ENCODE measurements around the gene ENKD1. TPM values are rescaled to one million over a fixed set of nuclear protein-coding genes. Genes with fewer than 3 reads are reported as not detected.

The ENKD1 gene
- total RNA-seq, 3 donors from 2014 or later: 18.6 to 21.0 (median 20.1) TPM

DNA sequence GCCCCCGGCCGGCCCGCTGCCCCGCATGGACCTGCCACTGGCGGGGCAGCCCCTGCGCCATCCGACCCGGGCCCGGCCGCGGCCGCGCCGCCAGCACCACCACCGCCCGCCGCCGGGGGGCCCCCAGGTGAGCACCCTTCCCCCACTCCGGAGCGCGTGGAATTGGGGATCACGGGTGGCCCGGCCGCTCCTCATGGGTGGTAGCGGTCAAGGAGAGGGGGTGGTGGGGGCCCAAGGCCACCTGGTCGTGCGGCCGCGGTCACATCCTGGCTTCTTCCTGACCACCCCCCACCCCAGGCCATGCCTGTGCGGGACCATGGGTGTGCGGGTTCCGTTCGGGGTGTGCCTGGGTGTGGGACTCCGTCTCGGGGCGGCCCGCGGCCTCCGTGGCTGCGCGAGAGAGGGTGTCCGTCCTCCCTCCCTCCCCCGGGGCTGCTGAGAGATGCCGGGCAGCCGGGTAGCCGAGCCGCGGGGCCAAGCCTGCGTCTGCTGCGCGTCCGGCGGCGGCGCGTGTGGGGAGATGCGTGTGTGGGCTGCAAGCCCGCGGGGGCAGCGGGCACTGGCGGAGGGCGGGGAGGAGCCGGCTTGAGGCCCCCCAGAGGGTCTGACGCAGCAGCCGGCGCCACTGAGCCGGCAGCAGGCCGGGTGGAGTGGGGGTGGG is 13.3 kb downstream of the ENKD1 start:
- H3K27me3 ChIP-seq: peaks cover 19 to 56% of the 10 kb centered on the region in 2 donors
- no peaks in the 10 kb centered on the region for H3K9me3 ChIP-seq
- intact Hi-C loops (cut with DNase I; ENCODE audit: low total_unique reads): no loop called here
- no peaks in the 10 kb centered on the region for H3K36me3 ChIP-seq
- TF ChIP-seq, protein P1, sequence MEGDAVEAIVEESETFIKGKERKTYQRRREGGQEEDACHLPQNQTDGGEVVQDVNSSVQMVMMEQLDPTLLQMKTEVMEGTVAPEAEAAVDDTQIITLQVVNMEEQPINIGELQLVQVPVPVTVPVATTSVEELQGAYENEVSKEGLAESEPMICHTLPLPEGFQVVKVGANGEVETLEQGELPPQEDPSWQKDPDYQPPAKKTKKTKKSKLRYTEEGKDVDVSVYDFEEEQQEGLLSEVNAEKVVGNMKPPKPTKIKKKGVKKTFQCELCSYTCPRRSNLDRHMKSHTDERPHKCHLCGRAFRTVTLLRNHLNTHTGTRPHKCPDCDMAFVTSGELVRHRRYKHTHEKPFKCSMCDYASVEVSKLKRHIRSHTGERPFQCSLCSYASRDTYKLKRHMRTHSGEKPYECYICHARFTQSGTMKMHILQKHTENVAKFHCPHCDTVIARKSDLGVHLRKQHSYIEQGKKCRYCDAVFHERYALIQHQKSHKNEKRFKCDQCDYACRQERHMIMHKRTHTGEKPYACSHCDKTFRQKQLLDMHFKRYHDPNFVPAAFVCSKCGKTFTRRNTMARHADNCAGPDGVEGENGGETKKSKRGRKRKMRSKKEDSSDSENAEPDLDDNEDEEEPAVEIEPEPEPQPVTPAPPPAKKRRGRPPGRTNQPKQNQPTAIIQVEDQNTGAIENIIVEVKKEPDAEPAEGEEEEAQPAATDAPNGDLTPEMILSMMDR (IDR thresholded peaks at IDR 0.05): peak in 1 of 3 donors; percentile 26
- TF ChIP-seq POLR2A (IDR thresholded peaks at IDR 0.05) (no peak), POLR2AphosphoS5 (IDR thresholded peaks at IDR 0.05) (no peak)
- peak overlapping the region; percentile 12 to 64 (median 39) for H3K4me3 ChIP-seq
- no peak overlapping the region for H3K27ac ChIP-seq
- peaks cover 0 to 11% of the 10 kb centered on the region in 2 donors for H3K4me1 ChIP-seq
- DNase-seq (ENCODE audit: low spot score in 2 of 2): no peak

DNA sequence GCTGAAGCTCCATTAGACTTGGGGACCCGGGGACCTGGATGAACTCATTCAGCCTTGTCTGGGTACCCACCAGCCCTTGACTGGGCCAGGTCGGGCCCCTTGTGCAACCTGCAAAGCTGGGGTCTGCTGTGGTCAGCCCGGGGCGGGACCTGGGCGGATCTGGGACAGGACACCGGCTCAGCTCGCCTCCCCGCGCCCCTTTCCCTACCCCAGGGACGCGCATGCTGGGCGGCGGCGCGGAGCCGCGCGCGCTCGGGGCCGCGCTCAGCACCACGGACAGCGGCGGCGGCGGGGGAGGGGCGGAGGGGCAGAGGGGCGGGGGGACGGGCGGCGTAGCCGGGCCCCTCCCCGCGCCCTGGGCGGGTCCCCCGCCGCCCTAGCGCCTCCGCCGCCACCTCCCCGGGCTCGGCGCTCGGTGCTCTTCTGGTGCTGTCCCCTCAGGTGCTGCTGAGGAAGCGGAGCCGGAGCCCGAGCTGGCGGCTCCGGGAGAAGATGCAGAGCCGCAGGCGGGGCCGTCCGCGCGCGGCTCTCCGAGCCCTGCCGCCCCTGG is 13.9 kb downstream of the ENKD1 start:
- H3K4me3 ChIP-seq: peak overlapping the region; percentile 12 to 64 (median 39)
- intact Hi-C loops (cut with DNase I; ENCODE audit: low total_unique reads): no loop called here
- H3K27me3 ChIP-seq: peaks cover 25 to 62% of the 10 kb centered on the region in 2 donors

DNA sequence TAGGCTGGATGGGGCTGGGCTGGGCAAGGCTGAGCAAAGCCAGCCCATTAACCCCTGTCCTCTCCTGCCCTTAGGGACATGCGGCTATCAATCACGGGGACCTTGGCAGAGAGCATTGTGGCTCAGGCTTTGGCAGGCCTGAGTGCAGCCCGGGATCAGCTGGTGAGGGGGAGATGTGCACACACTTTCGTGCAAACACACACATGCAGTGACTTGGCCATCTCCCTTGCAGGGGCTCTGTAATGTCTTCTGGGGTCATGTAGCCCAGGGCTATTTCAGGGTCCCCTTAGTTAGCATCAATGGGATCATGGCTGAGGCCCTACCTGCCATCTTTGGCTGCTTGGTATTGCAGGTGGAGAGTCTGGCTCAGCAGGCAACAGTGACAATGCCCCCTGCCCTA is 14.7 kb downstream of the ENKD1 start:
- Histone ChIP-seq H3K27me3 (peaks cover 28 to 70% of the 10 kb centered on the region in 2 donors), H3K9me3 (no peaks in the 10 kb centered on the region), H3K36me3 (no peaks in the 10 kb centered on the region), H3K27ac (no peak overlapping the region), H3K4me1 (peaks cover 0 to 11% of the 10 kb centered on the region in 2 donors), H3K4me3 (no peak overlapping the region)
- no peak for TF ChIP-seq POLR2A (IDR thresholded peaks at IDR 0.05)
- no peak for DNase-seq (ENCODE audit: low spot score in 2 of 2)
- intact Hi-C loops (cut with DNase I; ENCODE audit: low total_unique reads): no loop called here

More for the DNA sequence above, 13.9 kb downstream of the ENKD1 start:
- DNase-seq (ENCODE audit: low spot score in 2 of 2): no peak
- H3K27ac ChIP-seq: no peak overlapping the region
- H3K9me3 ChIP-seq: no peaks in the 10 kb centered on the region
- no peak for TF ChIP-seq POLR2AphosphoS5 (IDR thresholded peaks at IDR 0.05)
- no peak for TF ChIP-seq POLR2A (IDR thresholded peaks at IDR 0.05)
- TF ChIP-seq, protein P1 (IDR thresholded peaks at IDR 0.05): no peak
- H3K4me1 ChIP-seq: peaks cover 0 to 11% of the 10 kb centered on the region in 2 donors
- H3K36me3 ChIP-seq: no peaks in the 10 kb centered on the region

DNA sequence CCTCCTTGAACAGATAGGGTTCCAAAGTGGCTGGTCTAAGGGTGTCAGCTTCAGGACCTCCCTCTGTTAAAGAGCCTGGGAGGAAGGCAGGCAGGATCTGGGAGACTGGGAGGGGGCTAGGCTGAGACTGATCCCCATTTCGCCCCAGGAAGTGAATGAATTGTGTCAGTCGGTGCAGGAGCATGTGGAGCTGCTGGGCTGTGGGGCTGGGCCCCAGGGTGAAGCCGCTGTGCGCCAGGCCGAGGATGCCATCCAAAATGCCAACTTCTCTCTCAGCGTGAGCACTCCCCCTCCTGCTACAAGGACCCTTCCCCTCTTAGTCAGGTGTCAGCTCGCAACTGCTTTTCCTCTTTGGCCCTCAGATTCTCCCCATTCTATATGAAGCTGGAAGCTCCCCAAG is 15.5 kb downstream of the ENKD1 start:
- DNase-seq (ENCODE audit: low spot score in 2 of 2): no peak
- peaks cover 28 to 78% of the 10 kb centered on the region in 2 donors for H3K27me3 ChIP-seq

DNA sequence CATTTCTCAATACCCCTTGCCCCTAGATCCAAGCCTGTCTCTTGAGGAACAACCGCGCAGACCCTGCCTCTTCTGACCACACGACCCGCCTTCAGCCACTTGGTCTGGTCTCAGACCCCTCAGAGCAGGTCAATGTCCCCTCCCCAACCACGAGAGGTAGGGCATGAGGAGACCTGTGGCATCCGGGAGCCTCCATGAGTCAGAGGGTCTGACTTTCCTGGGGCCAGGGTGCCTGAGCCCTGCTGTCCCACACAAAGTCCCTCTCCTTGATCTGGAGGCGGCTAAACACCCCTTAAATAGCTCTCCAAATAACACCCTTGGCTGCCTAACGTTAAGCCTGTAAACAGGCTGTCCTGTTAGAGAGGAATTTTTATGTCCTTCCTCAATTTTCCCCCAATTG is 16.5 kb downstream of the ENKD1 start:
- Histone ChIP-seq H3K4me3 (peak overlapping the region in 1 of 3 donors; percentile 48), H3K27me3 (peaks cover 28 to 88% of the 10 kb centered on the region in 2 donors), H3K9me3 (no peaks in the 10 kb centered on the region), H3K4me1 (peaks cover 0 to 11% of the 10 kb centered on the region in 2 donors), H3K36me3 (no peaks in the 10 kb centered on the region), H3K27ac (no peak overlapping the region)
- intact Hi-C loops (cut with DNase I; ENCODE audit: low total_unique reads): no loop called here
- DNase-seq (ENCODE audit: low spot score in 2 of 2): no peak
- TF ChIP-seq, protein P1 (IDR thresholded peaks at IDR 0.05): no peak
- TF ChIP-seq POLR2A (IDR thresholded peaks at IDR 0.05) (no peak), POLR2AphosphoS5 (IDR thresholded peaks at IDR 0.05) (no peak)

More for the DNA sequence above, 15.5 kb downstream of the ENKD1 start:
- no peaks in the 10 kb centered on the region for H3K36me3 ChIP-seq
- intact Hi-C loops (cut with DNase I; ENCODE audit: low total_unique reads): no loop called here
- TF ChIP-seq, protein P1 (IDR thresholded peaks at IDR 0.05): no peak
- TF ChIP-seq POLR2A (IDR thresholded peaks at IDR 0.05) (no peak), POLR2AphosphoS5 (IDR thresholded peaks at IDR 0.05) (no peak)
- no peaks in the 10 kb centered on the region for H3K9me3 ChIP-seq
- peaks cover 0 to 11% of the 10 kb centered on the region in 2 donors for H3K4me1 ChIP-seq
- H3K27ac ChIP-seq: no peak overlapping the region
- H3K4me3 ChIP-seq: no peak overlapping the region
